Fibroblast of lung (primary cell): ENCODE measurements around the gene ABHD5. TPM values are rescaled to one million over a fixed set of nuclear protein-coding genes. Genes with fewer than 3 reads are reported as not detected.

Source experiments
- DNase-seq, 2 donors: peaks; one replicate each; pipeline versions ENCODE4 v3.0.0 to v3.0.0-alpha.2; 2010; ENCODE audit warnings: low read depth in 2 of 2
- H2AFZ ChIP-seq: 2 replicates; pipeline ENCODE4 v1.5.1; 2012; ENCODE audit warnings: low read length, control low read depth, inconsistent platforms
- H3K27ac ChIP-seq: 2 replicates; pipeline ENCODE4 v1.5.1; 2011; ENCODE audit warnings: low read length, control low read depth; ENCODE audit not compliant: insufficient read depth
- H3K27me3 ChIP-seq: 2 replicates; pipeline ENCODE4 v1.5.1; 2011; ENCODE audit warnings: mild to moderate bottlenecking, low read length; ENCODE audit not compliant: control insufficient read depth, insufficient read depth
- H3K36me3 ChIP-seq: 2 replicates; pipeline ENCODE4 v1.5.1; 2011; ENCODE audit warnings: low read length; ENCODE audit not compliant: control insufficient read depth, insufficient read depth
- H3K4me1 ChIP-seq: 2 replicates; pipeline ENCODE4 v1.5.1; 2011; ENCODE audit warnings: low read length; ENCODE audit not compliant: control insufficient read depth, insufficient read depth; ENCODE audit errors: extremely low read depth
- H3K4me2 ChIP-seq: 2 replicates; pipeline ENCODE4 v1.5.1; 2011; ENCODE audit warnings: low read length, control low read depth; ENCODE audit not compliant: insufficient read depth; ENCODE audit errors: extremely low read depth
- H3K4me3 ChIP-seq, 4 experiments: fragments of 200-600 bp in 1 of 4; sonication (generic) in 1 of 4; replicated peaks in 1 of 4; 2 replicates each; pipeline ENCODE4 v1.5.1; 2011 to 2016; ENCODE audit warnings: low read length in 4 of 4, low read depth in 3 of 4, mild to moderate bottlenecking in 3 of 4, control low read depth in 2 of 4, inconsistent platforms in 1 of 4, mixed read lengths in 1 of 4; ENCODE audit not compliant: insufficient read depth in 1 of 4; ENCODE audit errors: control extremely low read depth in 1 of 4
- H3K79me2 ChIP-seq: 2 replicates; pipeline ENCODE4 v1.5.1; 2012; ENCODE audit warnings: mild to moderate bottlenecking, low read length, inconsistent platforms; ENCODE audit not compliant: control insufficient read depth, insufficient read depth
- H3K9ac ChIP-seq: 2 replicates; pipeline ENCODE4 v1.5.1; 2011; ENCODE audit warnings: mild to moderate bottlenecking, low read length, control low read depth; ENCODE audit not compliant: insufficient read depth
- H3K9me3 ChIP-seq: 2 replicates; pipeline ENCODE4 v1.5.1; 2012; ENCODE audit warnings: low read depth, low read length; ENCODE audit not compliant: control insufficient read depth, insufficient read depth
- H4K20me1 ChIP-seq: 2 replicates; pipeline ENCODE4 v1.5.1; 2011; ENCODE audit warnings: low read length; ENCODE audit not compliant: control insufficient read depth, insufficient read depth; ENCODE audit errors: extremely low read depth
- EZH2 ChIP-seq: IDR thresholded peaks from 2 replicates; pipeline ENCODE4 v1.5.1; 2012; ENCODE audit warnings: low read length, control low read depth, mild to moderate bottlenecking; ENCODE audit errors: missing control alignments
- polyA plus RNA-seq, 2 donors: library from polyadenylated mRNA; depleted of rRNA in 1 of 2; stranded (reverse) in 1 of 2; unstranded in 1 of 2; fragments of >200 nt; gene quantifications; 2 replicates each; pipeline ENCODE4 v1.2.1, GENCODE V29; 2011 to 2012; ENCODE audit warnings: missing spikeins in 1 of 2
- total RNA-seq: library from RNA; depleted of rRNA; stranded (reverse); fragments of >200 nt; gene quantifications from 2 replicates; pipeline ENCODE4 v1.2.1, GENCODE V29; 2014
- TF ChIP-seq, protein P1 (sequence below), 2 donors: IDR thresholded peaks in 1 of 2; conservative IDR thresholded peaks in 1 of 2; 1 replicate in 1 of 2; 2 replicates in 1 of 2; pipeline ENCODE4 v1.5.1; 2011 to 2012; ENCODE audit warnings: low read length in 2 of 2, control low read depth in 1 of 2, inconsistent platforms in 1 of 2, low read depth in 1 of 2, mild to moderate bottlenecking in 1 of 2

The ABHD5 gene
- total and polyA plus RNA-seq, 2 donors (not counting 1 experiment from before 2014, with no cell fraction given) = 59.8 to 64.7 TPM

DNA sequence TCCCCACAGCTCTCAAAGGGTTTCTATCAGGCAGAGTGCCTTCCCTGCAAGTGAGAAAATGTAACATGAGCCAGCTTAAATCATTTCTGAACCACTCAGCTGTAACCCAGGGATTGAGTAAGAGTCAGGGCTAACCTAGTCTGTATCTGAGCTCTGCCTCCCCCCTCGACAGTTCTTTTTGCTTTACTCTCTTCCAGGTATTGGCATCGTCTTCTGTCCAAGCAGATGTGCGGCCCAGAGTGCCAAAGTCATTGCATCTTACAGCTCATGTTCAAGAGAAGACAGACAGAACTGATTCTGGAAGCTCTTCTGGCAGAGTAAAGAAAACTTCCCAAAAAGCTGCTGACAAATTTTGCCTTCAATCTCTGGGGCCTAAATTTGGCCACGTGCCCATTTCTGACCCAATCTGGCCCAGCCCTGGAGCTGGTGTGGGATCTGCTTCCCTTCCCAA lies 74.8 kb downstream of the ABHD5 start:
- peak overlapping the region; percentile 64 for H3K27ac ChIP-seq
- DNase-seq = peak; percentile 52 to 68
- H2AFZ ChIP-seq = no peak overlapping the region
- no peak overlapping the region for H3K9ac ChIP-seq
- TF ChIP-seq EZH2 = no peak
- TF ChIP-seq, protein P1, sequence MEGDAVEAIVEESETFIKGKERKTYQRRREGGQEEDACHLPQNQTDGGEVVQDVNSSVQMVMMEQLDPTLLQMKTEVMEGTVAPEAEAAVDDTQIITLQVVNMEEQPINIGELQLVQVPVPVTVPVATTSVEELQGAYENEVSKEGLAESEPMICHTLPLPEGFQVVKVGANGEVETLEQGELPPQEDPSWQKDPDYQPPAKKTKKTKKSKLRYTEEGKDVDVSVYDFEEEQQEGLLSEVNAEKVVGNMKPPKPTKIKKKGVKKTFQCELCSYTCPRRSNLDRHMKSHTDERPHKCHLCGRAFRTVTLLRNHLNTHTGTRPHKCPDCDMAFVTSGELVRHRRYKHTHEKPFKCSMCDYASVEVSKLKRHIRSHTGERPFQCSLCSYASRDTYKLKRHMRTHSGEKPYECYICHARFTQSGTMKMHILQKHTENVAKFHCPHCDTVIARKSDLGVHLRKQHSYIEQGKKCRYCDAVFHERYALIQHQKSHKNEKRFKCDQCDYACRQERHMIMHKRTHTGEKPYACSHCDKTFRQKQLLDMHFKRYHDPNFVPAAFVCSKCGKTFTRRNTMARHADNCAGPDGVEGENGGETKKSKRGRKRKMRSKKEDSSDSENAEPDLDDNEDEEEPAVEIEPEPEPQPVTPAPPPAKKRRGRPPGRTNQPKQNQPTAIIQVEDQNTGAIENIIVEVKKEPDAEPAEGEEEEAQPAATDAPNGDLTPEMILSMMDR (conservative IDR thresholded peaks at IDR 0.05 in 1 of 2, IDR thresholded peaks at IDR 0.05 in 1 of 2; ENCODE audit: low read depth in 1 of 2, low read length in 2 of 2) = no peak
- H3K9me3 ChIP-seq = no peaks in the 10 kb centered on the region
- H3K4me1 ChIP-seq = peaks cover 38% of the 10 kb centered on the region
- H3K27me3 ChIP-seq = no peaks in the 10 kb centered on the region
- no peaks in the 10 kb centered on the region for H3K79me2 ChIP-seq
- H4K20me1 ChIP-seq = no peaks in the 10 kb centered on the region
- no peak overlapping the region for H3K4me3 ChIP-seq
- H3K4me2 ChIP-seq = no peak overlapping the region
- no peaks in the 10 kb centered on the region for H3K36me3 ChIP-seq

DNA sequence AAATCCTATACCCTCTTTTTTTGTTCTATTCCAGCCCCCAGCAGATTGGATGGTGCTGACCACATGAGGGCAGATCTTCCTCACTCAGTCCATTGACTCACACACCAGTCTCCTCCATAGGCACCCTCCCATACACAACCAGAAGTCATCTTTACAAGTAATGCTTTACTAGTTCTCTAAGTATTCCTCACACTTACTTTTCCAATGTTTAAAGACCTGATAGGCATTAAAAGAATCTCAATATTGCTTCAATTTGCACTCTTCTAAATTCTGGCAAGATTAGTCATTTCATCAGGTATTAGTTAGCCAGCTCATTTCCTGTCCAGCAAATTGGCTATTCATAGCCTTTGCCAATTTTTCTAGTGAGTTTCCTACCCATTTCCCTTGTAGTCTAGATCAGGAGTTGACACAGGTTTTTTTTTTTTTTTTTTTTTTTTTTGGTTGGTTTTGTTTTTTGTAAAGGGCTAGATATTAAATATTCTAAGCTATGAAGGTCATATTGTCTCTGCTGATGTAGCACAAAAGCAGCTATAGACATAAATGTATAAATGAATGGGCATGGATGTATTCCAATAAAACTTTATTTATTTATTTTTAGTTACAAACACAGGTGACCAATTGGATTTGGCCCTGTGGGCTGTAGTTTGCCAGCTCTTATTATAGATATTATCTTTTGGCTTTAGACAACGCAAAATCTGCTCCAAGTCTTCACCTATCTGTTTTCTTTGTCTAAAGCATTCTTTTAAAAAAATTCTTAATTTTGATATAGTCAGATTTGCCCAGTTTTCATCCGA lies 76.1 kb downstream of the ABHD5 start:
- DNase-seq = peak in 1 of 2 donors; percentile 84
- no peak overlapping the region for H2AFZ ChIP-seq
- no peaks in the 10 kb centered on the region for H3K79me2 ChIP-seq
- H3K4me2 ChIP-seq = no peak overlapping the region
- TF ChIP-seq, protein P1 (conservative IDR thresholded peaks at IDR 0.05 in 1 of 2, IDR thresholded peaks at IDR 0.05 in 1 of 2; ENCODE audit: low read depth in 1 of 2, low read length in 2 of 2) = no peak
- TF ChIP-seq EZH2 = no peak
- no peaks in the 10 kb centered on the region for H3K9me3 ChIP-seq
- no peak overlapping the region for H3K9ac ChIP-seq
- peak overlapping the region; percentile 64 for H3K27ac ChIP-seq
- H3K27me3 ChIP-seq = no peaks in the 10 kb centered on the region
- no peak overlapping the region for H3K4me3 ChIP-seq
- no peaks in the 10 kb centered on the region for H4K20me1 ChIP-seq
- peaks cover 38% of the 10 kb centered on the region for H3K4me1 ChIP-seq
- no peaks in the 10 kb centered on the region for H3K36me3 ChIP-seq

- Histone ChIP-seq H3K4me2 (no peak overlapping the region), H3K9ac (no peak overlapping the region), H3K27me3 (no peaks in the 10 kb centered on the region), H3K4me1 (peaks cover 38% of the 10 kb centered on the region), H2AFZ (no peak overlapping the region), H4K20me1 (no peaks in the 10 kb centered on the region), H3K36me3 (no peaks in the 10 kb centered on the region), H3K27ac (peak overlapping the region; percentile 37), H3K79me2 (no peaks in the 10 kb centered on the region), H3K9me3 (no peaks in the 10 kb centered on the region), H3K4me3 (no peak overlapping the region)
- TF ChIP-seq, protein P1 (conservative IDR thresholded peaks at IDR 0.05 in 1 of 2, IDR thresholded peaks at IDR 0.05 in 1 of 2; ENCODE audit: low read depth in 1 of 2, low read length in 2 of 2) = no peak
- no peak for TF ChIP-seq EZH2
- DNase-seq = peak in 1 of 2 donors; percentile 87
These were observed 77.7 kb downstream of the ABHD5 start for GRCh38 chr3:43768381-43768973.
